SK-N-SH treated with all-trans-retinoic acid at 6 μM for 48 hours (cell line): Measurements from ENCODE around the gene LEFTY1.

ENCODE experiments used
- ATAC-seq: fragments of 200-7000 bp; cut with Tn5 transposase; 3 replicates; pipeline ENCODE4 v1.9.1; 2020; ENCODE audit warnings: mild to moderate bottlenecking, moderate library complexity
- ARNTL ChIP-seq: fragments of 450-650 bp; formaldehyde crosslinking; IDR thresholded peaks from 2 replicates; pipeline ENCODE4 v1.5.0; 2020; ENCODE audit warnings: low read depth, mild to moderate bottlenecking, moderate library complexity, borderline replicate concordance
- BACH2 ChIP-seq: fragments of 250-450 bp; sonication (Bioruptor Pico); IDR thresholded peaks from 2 replicates; pipeline ENCODE4 v1.9.0; 2021; ENCODE audit warnings: mild to moderate bottlenecking, borderline replicate concordance
- CREB5 ChIP-seq: fragments of 250-450 bp; sonication (Bioruptor Pico); IDR thresholded peaks from 2 replicates; pipeline ENCODE4 v1.5.1; 2020; ENCODE audit warnings: low read depth, mild to moderate bottlenecking, moderate library complexity
- CSDC2 ChIP-seq: fragments of 250-450 bp; sonication (Bioruptor Pico); IDR thresholded peaks from 2 replicates; pipeline ENCODE4 v1.5.0; 2020; ENCODE audit warnings: mild to moderate bottlenecking, moderate library complexity
- CSRNP3 ChIP-seq: fragments of 250-450 bp; sonication (Bioruptor Pico); IDR thresholded peaks from 2 replicates; pipeline ENCODE4 v1.5.1; 2021; ENCODE audit warnings: mild to moderate bottlenecking, moderate library complexity
- ESRRG ChIP-seq: fragments of 250-450 bp; sonication (Bioruptor Pico); IDR thresholded peaks from 2 replicates; pipeline ENCODE4 v1.6.1; 2021; ENCODE audit warnings: mild to moderate bottlenecking
- ISL1 ChIP-seq: fragments of 250-450 bp; sonication (Bioruptor Pico); IDR thresholded peaks from 2 replicates; pipeline ENCODE4 v2.1.2; 2022; ENCODE audit warnings: mild to moderate bottlenecking, moderate library complexity
- OSR1 ChIP-seq: fragments of 250-450 bp; sonication (Bioruptor Pico); IDR thresholded peaks from 2 replicates; pipeline ENCODE4 v1.8.0; 2022; ENCODE audit warnings: moderate library complexity, mild to moderate bottlenecking, inconsistent platforms
- PATZ1 ChIP-seq: fragments of 250-450 bp; sonication (Bioruptor Pico); IDR thresholded peaks from 2 replicates; pipeline ENCODE4 v1.8.0; 2020; ENCODE audit warnings: mild to moderate bottlenecking, moderate library complexity, borderline replicate concordance
- PPARA ChIP-seq: fragments of 250-450 bp; sonication (Bioruptor Pico); IDR thresholded peaks from 2 replicates; pipeline ENCODE4 v1.5.0; 2020; ENCODE audit warnings: mild to moderate bottlenecking, borderline replicate concordance
- RARB ChIP-seq: fragments of 250-450 bp; sonication (Bioruptor Pico); IDR thresholded peaks from 2 replicates; pipeline ENCODE4 v1.8.0; 2021; ENCODE audit warnings: mild to moderate bottlenecking, moderate library complexity
- SNAI2 ChIP-seq: fragments of 250-450 bp; sonication (Bioruptor Pico); IDR thresholded peaks from 2 replicates; pipeline ENCODE4 v1.5.0; 2020; ENCODE audit warnings: mild to moderate bottlenecking, moderate library complexity
- TCF4 ChIP-seq: fragments of 250-450 bp; sonication (Bioruptor Pico); IDR thresholded peaks from 2 replicates; pipeline ENCODE4 v1.8.0; 2021; ENCODE audit warnings: mild to moderate bottlenecking, moderate library complexity, borderline replicate concordance
- TOX ChIP-seq: fragments of 250-450 bp; sonication (Bioruptor Pico); IDR thresholded peaks from 2 replicates; pipeline ENCODE4 v1.8.0; 2021; ENCODE audit warnings: mild to moderate bottlenecking, moderate library complexity, borderline replicate concordance
- TSHZ2 ChIP-seq: fragments of 250-450 bp; sonication (Bioruptor Pico); IDR thresholded peaks from 2 replicates; pipeline ENCODE4 v1.5.0; 2020; ENCODE audit warnings: mild to moderate bottlenecking, moderate library complexity
- ZC3H10 ChIP-seq: fragments of 250-450 bp; sonication (Bioruptor Pico); IDR thresholded peaks from 2 replicates; pipeline ENCODE4 v1.5.1; 2021; ENCODE audit warnings: mild to moderate bottlenecking, moderate library complexity
- ZFP3 ChIP-seq: fragments of 250-450 bp; sonication (Bioruptor Pico); IDR thresholded peaks from 2 replicates; pipeline ENCODE4 v1.5.0; 2020; ENCODE audit warnings: mild to moderate bottlenecking, moderate library complexity
- ZFP30 ChIP-seq: fragments of 450-650 bp; formaldehyde crosslinking; IDR thresholded peaks from 2 replicates; pipeline ENCODE4 v1.5.0; 2022; ENCODE audit warnings: mild to moderate bottlenecking, moderate library complexity
- ZNF565 ChIP-seq: fragments of 450-650 bp; formaldehyde crosslinking; conservative IDR thresholded peaks from 2 replicates; pipeline ENCODE4 v1.5.0; 2020; ENCODE audit warnings: low read depth, mild to moderate bottlenecking, moderate library complexity
- ZNF70 ChIP-seq: fragments of 450-650 bp; formaldehyde crosslinking; IDR thresholded peaks from 2 replicates; pipeline ENCODE4 v1.5.0; 2020; ENCODE audit warnings: mild to moderate bottlenecking, moderate library complexity
- ZNF8 ChIP-seq: fragments of 450-650 bp; formaldehyde crosslinking; IDR thresholded peaks from 2 replicates; pipeline ENCODE4 v1.5.0; 2020; ENCODE audit warnings: mild to moderate bottlenecking, moderate library complexity

LEFTY1 gene

DNA sequence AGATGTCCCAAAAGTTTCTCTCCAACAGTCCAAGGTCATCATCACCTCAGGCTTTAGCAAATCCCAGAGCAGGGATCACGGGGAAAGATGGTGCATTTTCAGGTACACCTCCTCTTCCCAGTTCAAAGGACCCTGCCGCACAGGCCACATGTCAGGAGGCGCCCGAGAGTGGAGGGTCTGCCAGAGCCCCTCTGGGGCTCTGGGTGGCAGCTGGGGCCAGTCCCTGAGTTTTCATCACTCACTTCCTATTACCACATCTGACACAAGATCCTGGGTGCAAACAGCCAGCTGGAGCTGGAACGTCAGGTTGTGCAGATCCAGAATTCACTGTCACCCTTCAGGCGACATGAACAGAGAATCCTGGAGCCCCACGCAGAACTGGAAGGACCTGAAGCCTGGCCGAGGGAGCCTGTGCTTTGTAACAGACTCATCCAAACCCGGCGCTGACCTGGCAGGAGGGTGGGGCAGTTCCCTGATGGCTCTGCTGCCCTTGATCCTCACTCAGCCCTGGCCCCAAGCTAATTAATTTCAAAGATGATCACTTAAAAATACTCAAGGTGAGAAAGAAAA, 15.6 kb downstream of the LEFTY1 start:
- no peak for ATAC-seq
- TF ChIP-seq ZNF8 (CRISPR knock-in tag) = no peak
- no peak for TF ChIP-seq RARB (CRISPR knock-in tag)
- no peak for TF ChIP-seq PPARA (CRISPR knock-in tag)
- no peak for TF ChIP-seq CREB5 (CRISPR knock-in tag)
- no peak for TF ChIP-seq BACH2 (CRISPR knock-in tag)
- TF ChIP-seq ZFP3 (CRISPR knock-in tag) = no peak

GRCh38 chr1:225872075-225872430, 16.9 kb downstream of the LEFTY1 start:
- TF ChIP-seq TOX (CRISPR knock-in tag) (no peak), RARB (CRISPR knock-in tag) (no peak), CSRNP3 (CRISPR knock-in tag) (no peak), ZFP3 (CRISPR knock-in tag) (no peak), ZNF70 (CRISPR knock-in tag) (no peak), ZNF8 (CRISPR knock-in tag) (no peak), TCF4 (CRISPR knock-in tag) (no peak), PATZ1 (no peak), OSR1 (CRISPR knock-in tag) (no peak), ZNF565 (CRISPR knock-in tag) (no peak), PPARA (CRISPR knock-in tag) (no peak), SNAI2 (CRISPR knock-in tag) (no peak), ARNTL (CRISPR knock-in tag) (no peak), CREB5 (CRISPR knock-in tag) (no peak), ISL1 (CRISPR knock-in tag) (no peak), ZFP30 (no peak)
- ATAC-seq = no peak

DNA sequence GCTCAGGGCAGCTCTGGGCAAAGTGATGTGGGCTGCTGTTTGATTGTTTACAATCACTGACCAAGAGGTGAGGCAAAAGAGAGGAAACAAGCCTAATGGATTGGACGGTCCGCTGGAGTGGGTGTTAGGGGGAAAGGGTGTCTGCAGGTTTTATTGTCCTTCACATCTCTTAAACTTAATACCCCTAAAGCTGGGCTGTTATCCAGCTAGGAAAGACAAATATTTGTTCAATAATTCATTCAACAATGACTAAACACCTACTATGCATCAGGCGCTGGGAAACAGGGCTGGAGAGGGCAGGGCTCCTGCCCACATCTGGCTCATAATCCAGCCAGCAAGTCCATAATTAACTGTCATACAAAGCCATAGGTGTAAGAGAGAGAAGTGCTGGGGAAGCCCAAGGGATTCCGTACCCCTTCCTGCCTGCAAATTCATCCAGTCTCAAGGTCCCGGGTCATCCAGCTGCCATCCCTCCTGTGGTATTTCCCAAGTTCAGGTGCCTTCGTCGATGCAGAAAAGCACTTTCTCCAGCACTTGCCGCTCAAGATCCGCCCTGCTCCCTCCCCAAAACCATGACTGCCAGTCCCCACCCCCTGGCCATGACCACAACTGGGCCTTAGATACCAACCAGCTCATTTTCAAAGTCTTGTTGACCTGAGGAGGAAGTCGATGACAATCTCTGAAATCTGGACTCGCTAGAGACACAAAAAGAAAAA, 17.4 kb downstream of the LEFTY1 start:
- TF ChIP-seq TOX (CRISPR knock-in tag) = no peak
- no peak for TF ChIP-seq CSRNP3 (CRISPR knock-in tag)
- TF ChIP-seq PPARA (CRISPR knock-in tag) = no peak
- TF ChIP-seq ARNTL (CRISPR knock-in tag) = no peak
- no peak for TF ChIP-seq ZNF8 (CRISPR knock-in tag)
- TF ChIP-seq ZC3H10 (CRISPR knock-in tag) = no peak
- no peak for ATAC-seq

DNA sequence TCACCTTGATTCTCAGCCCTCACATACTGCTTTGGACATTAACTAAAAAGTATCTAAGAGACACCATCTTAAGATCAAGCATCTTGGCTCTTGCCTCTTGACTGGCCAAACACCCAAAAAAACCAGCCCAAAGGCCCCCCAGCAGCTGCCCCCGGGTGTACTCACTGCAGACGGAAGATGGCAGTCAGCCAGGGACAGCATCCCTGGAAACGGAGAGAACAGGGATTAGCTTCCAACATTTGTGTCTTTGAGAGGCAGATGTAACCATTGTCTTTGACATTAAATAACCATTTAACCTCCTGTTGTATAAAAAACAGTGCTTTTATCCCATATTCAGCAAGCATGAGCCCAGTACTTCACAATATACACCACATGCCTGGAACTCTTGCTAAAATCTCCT, 18.0 kb downstream of the LEFTY1 start:
- TF ChIP-seq TOX (CRISPR knock-in tag) (no peak), RARB (CRISPR knock-in tag) (no peak), ZC3H10 (CRISPR knock-in tag) (no peak), PPARA (CRISPR knock-in tag) (no peak), ZNF70 (CRISPR knock-in tag) (no peak), ZNF565 (CRISPR knock-in tag) (no peak), CSDC2 (no peak), BACH2 (CRISPR knock-in tag) (no peak), OSR1 (CRISPR knock-in tag) (no peak), ISL1 (CRISPR knock-in tag) (no peak), ARNTL (CRISPR knock-in tag) (no peak), TSHZ2 (CRISPR knock-in tag) (no peak), ESRRG (CRISPR knock-in tag) (no peak)
- no peak for ATAC-seq
